ENCODE results near the gene PXMP4. TPM values are rescaled to one million over a fixed set of nuclear protein-coding genes. Genes with fewer than 3 reads are reported as not detected.

The PXMP4 gene
- total and polyA plus RNA-seq, 9 of the 15 experiments (the other 6 are each of a cell fraction or from before 2014, with no cell fraction given) = 4.8 to 29.1 (median 6.8) TPM

Other genes starting within 250 kb of the PXMP4 start
- 2.9 and 4.4 TPM in 2 replicates for gene CBFA2T2, start 230.2 kb downstream of the PXMP4 start, total RNA-seq (2014; rRNA removed)
- 3.2 and 5.2 TPM in 2 replicates for gene CBFA2T2, start 230.2 kb downstream of the PXMP4 start, total RNA-seq (2014; rRNA removed; fragmentation: Illumina TruSeq; extraction: Trizol)
- gene CBFA2T2, start 230.2 kb downstream of the PXMP4 start, total RNA-seq (2015; rRNA removed; fragmentation: Illumina TruSeq; extraction: Trizol) = 5.8 and 6.8 TPM in 2 replicates
- 8.6 and 9.7 TPM in 2 replicates for gene CBFA2T2, start 230.2 kb downstream of the PXMP4 start, total RNA-seq (2021)
- 9.6 and 15.6 TPM in 2 replicates for gene CBFA2T2, start 230.2 kb downstream of the PXMP4 start, polyA plus RNA-seq (2011; rRNA removed)
- gene CBFA2T2, start 230.2 kb downstream of the PXMP4 start, polyA plus RNA-seq (2014; fragmentation: Illumina TruSeq; extraction: Trizol) = 7.3 and 8.2 TPM in 2 replicates
- under 1 TPM; 0.27 to 0.41 TPM for gene CBFA2T2, start 230.2 kb downstream of the PXMP4 start, polyA plus RNA-seq (2014; fragmentation: Nextera tagmentation; extraction: Ambion mirVana)
- gene CBFA2T2, start 230.2 kb downstream of the PXMP4 start, polyA plus RNA-seq (2014; rRNA removed) = 7.8 and 8.8 TPM in 2 replicates
- 0.16 TPM in 1 of 2 replicates, not detected in the other for gene C20orf144, start 58.0 kb downstream of the PXMP4 start, total RNA-seq (2014; rRNA removed)
- 0.11 and 0.16 TPM in 2 replicates for gene C20orf144, start 58.0 kb downstream of the PXMP4 start, total RNA-seq (2014; rRNA removed; fragmentation: Illumina TruSeq; extraction: Trizol)
- gene C20orf144, start 58.0 kb downstream of the PXMP4 start, total RNA-seq (2015; rRNA removed; fragmentation: Illumina TruSeq; extraction: Trizol) = 0.11 and 0.23 TPM in 2 replicates
- gene C20orf144, start 58.0 kb downstream of the PXMP4 start, total RNA-seq (2021) = 0.11 and 0.16 TPM in 2 replicates
- gene C20orf144, start 58.0 kb downstream of the PXMP4 start, polyA plus RNA-seq (2011; rRNA removed) = 0.10 and 0.11 TPM in 2 replicates
- 0.12 and 0.22 TPM in 2 replicates for gene C20orf144, start 58.0 kb downstream of the PXMP4 start, polyA plus RNA-seq (2014; fragmentation: Illumina TruSeq; extraction: Trizol)
- gene C20orf144, start 58.0 kb downstream of the PXMP4 start, polyA plus RNA-seq (2014; fragmentation: Nextera tagmentation; extraction: Ambion mirVana) = under 1 TPM in 1 of 2 experiments, not detected in 1; 0.04 TPM
- 0.16 and 0.23 TPM in 2 replicates for gene C20orf144, start 58.0 kb downstream of the PXMP4 start, polyA plus RNA-seq (2014; rRNA removed)
- gene ACTL10, start 53.4 kb downstream of the PXMP4 start, total RNA-seq (2014; rRNA removed) = 0.14 TPM in 1 of 2 replicates, not detected in the other
- not detected in 2 replicates for gene ACTL10, start 53.4 kb downstream of the PXMP4 start, total RNA-seq (2014; rRNA removed; fragmentation: Illumina TruSeq; extraction: Trizol)
- gene ACTL10, start 53.4 kb downstream of the PXMP4 start, total RNA-seq (2015; rRNA removed; fragmentation: Illumina TruSeq; extraction: Trizol) = not detected in 2 replicates
- gene ACTL10, start 53.4 kb downstream of the PXMP4 start, total RNA-seq (2021) = 0.11 TPM in 1 of 2 replicates, not detected in the other
- gene ACTL10, start 53.4 kb downstream of the PXMP4 start, polyA plus RNA-seq (2011; rRNA removed) = not detected in 2 replicates
- not detected in 2 replicates for gene ACTL10, start 53.4 kb downstream of the PXMP4 start, polyA plus RNA-seq (2014; fragmentation: Illumina TruSeq; extraction: Trizol)
- not detected for gene ACTL10, start 53.4 kb downstream of the PXMP4 start, polyA plus RNA-seq (2014; fragmentation: Nextera tagmentation; extraction: Ambion mirVana)
- 0.07 and 0.13 TPM in 2 replicates for gene ACTL10, start 53.4 kb downstream of the PXMP4 start, polyA plus RNA-seq (2014; rRNA removed)
- 52.0 and 74.0 TPM in 2 replicates for gene NECAB3, start 45.9 kb downstream of the PXMP4 start, total RNA-seq (2014; rRNA removed)
- 16.0 and 17.8 TPM in 2 replicates for gene NECAB3, start 45.9 kb downstream of the PXMP4 start, total RNA-seq (2014; rRNA removed; fragmentation: Illumina TruSeq; extraction: Trizol)
- gene NECAB3, start 45.9 kb downstream of the PXMP4 start, total RNA-seq (2015; rRNA removed; fragmentation: Illumina TruSeq; extraction: Trizol) = 31.5 and 36.5 TPM in 2 replicates
- 57.1 and 57.8 TPM in 2 replicates for gene NECAB3, start 45.9 kb downstream of the PXMP4 start, total RNA-seq (2021)
- gene NECAB3, start 45.9 kb downstream of the PXMP4 start, polyA plus RNA-seq (2011; rRNA removed) = 25.6 and 32.7 TPM in 2 replicates
- gene NECAB3, start 45.9 kb downstream of the PXMP4 start, polyA plus RNA-seq (2014; fragmentation: Illumina TruSeq; extraction: Trizol) = 35.8 and 37.6 TPM in 2 replicates
- gene NECAB3, start 45.9 kb downstream of the PXMP4 start, polyA plus RNA-seq (2014; fragmentation: Nextera tagmentation; extraction: Ambion mirVana) = 1 to 10 TPM in 1 of 2 experiments, under 1 TPM in 1; 0.94 to 1.9 TPM
- gene NECAB3, start 45.9 kb downstream of the PXMP4 start, polyA plus RNA-seq (2014; rRNA removed) = 63.3 and 67.6 TPM in 2 replicates
- 17.3 and 23.4 TPM in 2 replicates for gene E2F1, start 33.9 kb downstream of the PXMP4 start, total RNA-seq (2014; rRNA removed)
- 9.0 and 10.8 TPM in 2 replicates for gene E2F1, start 33.9 kb downstream of the PXMP4 start, total RNA-seq (2014; rRNA removed; fragmentation: Illumina TruSeq; extraction: Trizol)
- 14.9 and 15.3 TPM in 2 replicates for gene E2F1, start 33.9 kb downstream of the PXMP4 start, total RNA-seq (2015; rRNA removed; fragmentation: Illumina TruSeq; extraction: Trizol)
- gene E2F1, start 33.9 kb downstream of the PXMP4 start, total RNA-seq (2021) = 24.6 and 25.3 TPM in 2 replicates
- gene E2F1, start 33.9 kb downstream of the PXMP4 start, polyA plus RNA-seq (2011; rRNA removed) = 12.7 and 19.3 TPM in 2 replicates
- 13.1 and 17.8 TPM in 2 replicates for gene E2F1, start 33.9 kb downstream of the PXMP4 start, polyA plus RNA-seq (2014; fragmentation: Illumina TruSeq; extraction: Trizol)
- gene E2F1, start 33.9 kb downstream of the PXMP4 start, polyA plus RNA-seq (2014; fragmentation: Nextera tagmentation; extraction: Ambion mirVana) = under 1 TPM; 0.14 to 0.39 TPM
- 28.9 and 30.6 TPM in 2 replicates for gene E2F1, start 33.9 kb downstream of the PXMP4 start, polyA plus RNA-seq (2014; rRNA removed)
- 1.6 and 2.6 TPM in 2 replicates for gene ZNF341, start 11.7 kb upstream of the PXMP4 start, total RNA-seq (2014; rRNA removed)
- gene ZNF341, start 11.7 kb upstream of the PXMP4 start, total RNA-seq (2014; rRNA removed; fragmentation: Illumina TruSeq; extraction: Trizol) = 0.41 and 0.76 TPM in 2 replicates
- gene ZNF341, start 11.7 kb upstream of the PXMP4 start, total RNA-seq (2015; rRNA removed; fragmentation: Illumina TruSeq; extraction: Trizol) = 1.0 TPM in 2 replicates
- gene ZNF341, start 11.7 kb upstream of the PXMP4 start, total RNA-seq (2021) = 2.6 and 2.8 TPM in 2 replicates
- 0.89 and 1.8 TPM in 2 replicates for gene ZNF341, start 11.7 kb upstream of the PXMP4 start, polyA plus RNA-seq (2011; rRNA removed)
- gene ZNF341, start 11.7 kb upstream of the PXMP4 start, polyA plus RNA-seq (2014; fragmentation: Illumina TruSeq; extraction: Trizol) = 2.3 TPM in 2 replicates
- under 1 TPM; 0.08 to 0.10 TPM for gene ZNF341, start 11.7 kb upstream of the PXMP4 start, polyA plus RNA-seq (2014; fragmentation: Nextera tagmentation; extraction: Ambion mirVana)
- gene ZNF341, start 11.7 kb upstream of the PXMP4 start, polyA plus RNA-seq (2014; rRNA removed) = 2.0 and 2.2 TPM in 2 replicates
- gene CHMP4B, start 91.0 kb upstream of the PXMP4 start, total RNA-seq (2014; rRNA removed) = 35.4 and 39.2 TPM in 2 replicates
- 18.6 and 18.8 TPM in 2 replicates for gene CHMP4B, start 91.0 kb upstream of the PXMP4 start, total RNA-seq (2014; rRNA removed; fragmentation: Illumina TruSeq; extraction: Trizol)
- gene CHMP4B, start 91.0 kb upstream of the PXMP4 start, total RNA-seq (2015; rRNA removed; fragmentation: Illumina TruSeq; extraction: Trizol) = 30.4 and 30.8 TPM in 2 replicates
- 43.9 and 45.1 TPM in 2 replicates for gene CHMP4B, start 91.0 kb upstream of the PXMP4 start, total RNA-seq (2021)
- gene CHMP4B, start 91.0 kb upstream of the PXMP4 start, polyA plus RNA-seq (2011; rRNA removed) = 25.2 and 31.8 TPM in 2 replicates
- 55.9 and 61.8 TPM in 2 replicates for gene CHMP4B, start 91.0 kb upstream of the PXMP4 start, polyA plus RNA-seq (2014; fragmentation: Illumina TruSeq; extraction: Trizol)
- gene CHMP4B, start 91.0 kb upstream of the PXMP4 start, polyA plus RNA-seq (2014; fragmentation: Nextera tagmentation; extraction: Ambion mirVana) = 1 to 10 TPM; 1.8 to 2.5 TPM
- 51.9 and 64.7 TPM in 2 replicates for gene CHMP4B, start 91.0 kb upstream of the PXMP4 start, polyA plus RNA-seq (2014; rRNA removed)